ENCODE data around the gene HOOK2. TPM values are rescaled to one million over a fixed set of nuclear protein-coding genes. Genes with fewer than 3 reads are reported as not detected.

Gene HOOK2
- total and polyA plus RNA-seq, 9 of the 15 experiments (the other 6 are each of a cell fraction or from before 2014, with no cell fraction given): 1.3 to 17.2 (median 9.9) TPM

GRCh38 chr19:12721656-12722565 lies 53.4 kb downstream of the HOOK2 start:
- Histone ChIP-seq H3K9me3 (replicated peaks; ENCODE audit: control insufficient read depth, insufficient read depth, low read depth, low read length) (no peaks in the 10 kb centered on the region), H3K36me3 (ENCODE audit: control insufficient read depth, insufficient read depth, low read length) (peaks cover 38% of the 10 kb centered on the region), H2AFZ (ENCODE audit: low read depth, low read length) (no peak overlapping the region), H3K9ac (ENCODE audit: insufficient read depth in 1 of 2, low read depth in 2 of 2, low read length in 2 of 2) (peak overlapping the region; percentile 89 to 99), H3K4me2 (ENCODE audit: insufficient read depth, low read length) (peak overlapping the region; percentile 92), H4K20me1 (replicated peaks; ENCODE audit: control insufficient read depth, insufficient read depth, low read length) (peaks cover 17% of the 10 kb centered on the region; the same call in 1 of the 2 replicates), H3K9me1 (ENCODE audit: control insufficient read depth, insufficient read depth, low read length) (peaks cover 3% of the 10 kb centered on the region), H3K27ac (ENCODE audit: extremely low read depth, low read depth, low read length) (peak overlapping the region; percentile 87), H3K27me3 (ENCODE audit: control insufficient read depth in 2 of 2, insufficient read depth in 2 of 2, low read length in 2 of 2) (no peaks in the 10 kb centered on the region), H3K4me3 (peak overlapping the region; percentile 82), H3K4me1 (replicated peaks in 1 of 2; ENCODE audit: control insufficient read depth in 2 of 2, insufficient read depth in 2 of 2, low read length in 2 of 2) (peaks cover 10 to 47% of the 10 kb centered on the region in 2 experiments; a peak in 3 of 5 replicates), H3K79me2 (ENCODE audit: control insufficient read depth, insufficient read depth, low read length) (peaks cover 71% of the 10 kb centered on the region)
- intact Hi-C loops (cut with micrococcal nuclease) (no loop called here), in situ Hi-C loops (cut with MboI) (no loop called here)
- DNase-seq (ENCODE audit: extremely low read depth in 1 of 4, low spot score in 3 of 4) (peak; percentile 83 to 90 (median 88)), ATAC-seq (peak; percentile 74), FAIRE-seq (no peak)
- CTCF ChIA-PET (ENCODE audit: low intra/inter-chr PET ratio): no interaction called here
- under 1% methylated on average over 46 of the region's 65 CpGs for WGBS (ENCODE audit: insufficient coverage, low coverage, missing lambda C conversion rate)
- POLR2A ChIA-PET: interaction anchor here (0.5 to 4.4 kb wide), 12 partner anchors 11 to 1362 kb away, joined by 3 to 50 read pairs (median 4); partner anchors contain the start of genes DHPS, GCDH, GET3 and JUNB
- BruUV-seq (replicated peaks): no TSS peak
- no peak for TF ChIP-seq ZFPM2 (CRISPR knock-in tag; IDR thresholded peaks at IDR 0.05)
- TF ChIP-seq MLLT1 (IDR thresholded peaks at IDR 0.05): peak in 1 of 2 experiments; percentile 47; a peak in 1 of 4 replicates
- no peak for TF ChIP-seq NELFE (IDR thresholded peaks at IDR 0.05; ENCODE audit: insufficient read depth, insufficient read length)
- TF ChIP-seq HDAC1 (IDR thresholded peaks at IDR 0.05): peak in 1 of 2 experiments; percentile 54; a peak in 2 of 4 replicates
- no peak for TF ChIP-seq RREB1 (CRISPR knock-in tag; IDR thresholded peaks at IDR 0.05)
- 0 out of 2 replicates have a peak, but pooled peaks have one; percentile 28 for TF ChIP-seq FOSL1 (tag; conservative IDR thresholded peaks at IDR 0.05)
- peak; percentile 56 for TF ChIP-seq CCNT2 (IDR thresholded peaks at IDR 0.05; ENCODE audit: borderline replicate concordance, extremely low read depth, insufficient read length, low read depth, low read length)
- 0 out of 4 replicates have a peak, but pooled peaks of 1 of the 2 experiments have one; percentile 2 for TF ChIP-seq MAZ (CRISPR knock-in tag; conservative IDR thresholded peaks at IDR 0.05 in 1 of 2, IDR thresholded peaks at IDR 0.05 in 1 of 2)
- TF ChIP-seq TBL1XR1 (IDR thresholded peaks at IDR 0.05; ENCODE audit: low read length in 2 of 2): no peak
- peak; percentile 66 for TF ChIP-seq RBBP5 (IDR thresholded peaks at IDR 0.05; ENCODE audit: borderline replicate concordance, insufficient read depth, low read length, poor library complexity, severe bottlenecking)
- TF ChIP-seq ZKSCAN8 (CRISPR knock-in tag; IDR thresholded peaks at IDR 0.05): no peak
- 0 out of 2 replicates have a peak, but pooled peaks have one; percentile 29 for TF ChIP-seq TAF7 (tag; IDR thresholded peaks at IDR 0.05)
